GM13976 (cell line): ENCODE data around the gene SEPTIN8.

Experiments
- DNase-seq: peaks from one replicate; pipeline ENCODE4 v3.0.0; 2012; ENCODE audit warnings: low spot score
- in situ Hi-C: fragments of 300-500 bp; cut with MboI; formaldehyde crosslinking; loops from one replicate; pipeline ENCODE4 v1.12.0; 2022; ENCODE audit warnings: low sequenced_read_pairs, mixed read lengths, inconsistent platforms; ENCODE audit not compliant: unreplicated experiment
- TF ChIP-seq, protein P1 (sequence below): IDR thresholded peaks from 2 replicates; pipeline ENCODE4 v1.5.1; 2012; ENCODE audit warnings: borderline replicate concordance, mild to moderate bottlenecking; ENCODE audit not compliant: insufficient read depth; ENCODE audit errors: extremely low read depth, missing control alignments, control extremely low read depth

SEPTIN8 gene

DNA sequence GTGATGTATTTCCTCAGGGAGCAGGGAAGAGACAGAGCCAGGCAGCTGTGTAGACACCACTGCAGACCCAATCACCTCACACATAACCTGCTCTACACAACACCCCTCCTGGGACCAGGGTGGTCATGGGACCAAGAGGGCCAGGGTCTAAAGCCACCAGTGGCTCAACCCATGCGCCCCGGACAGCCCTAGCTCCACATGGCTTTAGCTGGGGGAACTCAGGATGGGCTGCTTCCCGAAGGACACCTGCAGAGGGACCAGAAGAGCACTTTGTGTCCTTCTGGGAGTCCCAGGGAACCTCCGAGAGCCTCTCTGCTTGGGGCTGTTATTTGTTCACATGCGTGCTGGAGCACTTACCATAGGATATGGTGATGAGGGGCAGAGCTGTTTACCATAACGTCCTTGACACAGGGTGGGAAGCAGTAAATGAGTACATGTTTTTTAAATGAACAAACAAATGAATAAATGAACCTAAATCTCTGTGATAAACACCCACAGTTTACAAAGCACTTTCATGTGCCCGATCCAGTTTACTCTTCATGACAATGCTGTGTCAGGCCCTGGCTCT, 12.3 kb downstream of the SEPTIN8 start:
- in situ Hi-C loops, result no loop called here
- DNase-seq, result no peak
- TF ChIP-seq, protein P1, sequence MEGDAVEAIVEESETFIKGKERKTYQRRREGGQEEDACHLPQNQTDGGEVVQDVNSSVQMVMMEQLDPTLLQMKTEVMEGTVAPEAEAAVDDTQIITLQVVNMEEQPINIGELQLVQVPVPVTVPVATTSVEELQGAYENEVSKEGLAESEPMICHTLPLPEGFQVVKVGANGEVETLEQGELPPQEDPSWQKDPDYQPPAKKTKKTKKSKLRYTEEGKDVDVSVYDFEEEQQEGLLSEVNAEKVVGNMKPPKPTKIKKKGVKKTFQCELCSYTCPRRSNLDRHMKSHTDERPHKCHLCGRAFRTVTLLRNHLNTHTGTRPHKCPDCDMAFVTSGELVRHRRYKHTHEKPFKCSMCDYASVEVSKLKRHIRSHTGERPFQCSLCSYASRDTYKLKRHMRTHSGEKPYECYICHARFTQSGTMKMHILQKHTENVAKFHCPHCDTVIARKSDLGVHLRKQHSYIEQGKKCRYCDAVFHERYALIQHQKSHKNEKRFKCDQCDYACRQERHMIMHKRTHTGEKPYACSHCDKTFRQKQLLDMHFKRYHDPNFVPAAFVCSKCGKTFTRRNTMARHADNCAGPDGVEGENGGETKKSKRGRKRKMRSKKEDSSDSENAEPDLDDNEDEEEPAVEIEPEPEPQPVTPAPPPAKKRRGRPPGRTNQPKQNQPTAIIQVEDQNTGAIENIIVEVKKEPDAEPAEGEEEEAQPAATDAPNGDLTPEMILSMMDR, result no peak

DNA sequence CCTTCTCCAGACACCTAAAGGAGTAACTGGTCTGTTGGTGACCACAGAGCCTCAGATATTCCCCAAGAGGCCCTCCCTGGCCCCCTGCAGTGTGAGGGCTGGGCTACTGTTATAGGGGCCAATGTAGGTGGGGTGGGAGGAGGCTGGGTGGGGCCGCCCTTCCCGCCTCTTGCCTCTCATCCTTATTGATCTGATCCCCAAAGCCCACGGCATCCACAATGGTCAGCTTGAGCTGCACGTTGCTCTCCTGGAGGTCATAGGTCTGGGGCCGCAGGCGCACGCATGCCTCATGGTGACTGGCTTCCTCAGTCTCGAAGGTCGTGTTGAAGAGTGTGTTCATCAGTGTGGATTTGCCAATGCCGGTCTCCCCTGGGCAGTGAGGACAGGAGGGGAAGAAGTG, 13.0 kb downstream of the SEPTIN8 start:
- TF ChIP-seq, protein P1, result no peak
- in situ Hi-C loops, result no loop called here
- DNase-seq, result no peak

DNA sequence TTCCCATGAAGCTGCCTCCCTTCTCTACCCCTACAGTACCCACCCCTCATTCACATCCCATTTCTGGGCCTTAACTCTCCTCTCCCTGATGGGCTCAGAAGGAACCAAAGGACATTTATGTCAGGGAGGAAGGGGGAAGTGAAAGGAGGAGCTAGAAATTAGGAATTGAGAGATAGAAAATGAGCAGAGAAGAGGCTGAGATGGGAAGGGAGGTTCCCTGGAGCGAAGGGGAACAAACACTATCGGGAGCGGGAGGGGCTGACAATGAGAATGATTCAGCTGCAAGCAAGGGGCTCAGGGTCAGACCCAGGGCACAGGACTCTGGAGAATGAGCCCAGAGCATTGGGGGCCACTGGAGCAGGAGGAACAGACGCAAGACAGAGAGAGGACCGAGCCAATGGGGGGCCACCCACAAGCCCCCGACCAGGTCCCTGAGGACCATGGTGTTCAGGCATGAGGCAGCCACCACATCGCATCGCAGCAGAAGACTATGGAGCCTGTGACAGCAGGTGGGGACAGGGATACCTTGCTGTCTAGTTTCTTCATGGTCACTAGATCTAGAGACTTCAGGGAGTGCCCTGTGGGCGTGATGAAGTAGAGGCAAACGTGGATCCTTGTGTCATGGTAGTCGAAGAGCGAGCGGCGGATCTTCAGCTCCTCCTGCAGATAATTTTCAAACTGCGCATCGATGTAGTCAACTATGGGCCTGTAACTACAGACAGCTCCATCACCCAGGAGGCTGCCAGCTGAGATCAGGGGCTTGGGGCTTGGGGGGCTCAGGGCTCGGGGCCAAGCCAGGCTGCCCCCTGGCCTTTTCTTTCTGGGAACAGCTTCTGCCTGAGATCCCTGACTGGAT, 13.6 kb downstream of the SEPTIN8 start:
- TF ChIP-seq, protein P1, result no peak
- in situ Hi-C loops, result no loop called here
- DNase-seq, result no peak

DNA sequence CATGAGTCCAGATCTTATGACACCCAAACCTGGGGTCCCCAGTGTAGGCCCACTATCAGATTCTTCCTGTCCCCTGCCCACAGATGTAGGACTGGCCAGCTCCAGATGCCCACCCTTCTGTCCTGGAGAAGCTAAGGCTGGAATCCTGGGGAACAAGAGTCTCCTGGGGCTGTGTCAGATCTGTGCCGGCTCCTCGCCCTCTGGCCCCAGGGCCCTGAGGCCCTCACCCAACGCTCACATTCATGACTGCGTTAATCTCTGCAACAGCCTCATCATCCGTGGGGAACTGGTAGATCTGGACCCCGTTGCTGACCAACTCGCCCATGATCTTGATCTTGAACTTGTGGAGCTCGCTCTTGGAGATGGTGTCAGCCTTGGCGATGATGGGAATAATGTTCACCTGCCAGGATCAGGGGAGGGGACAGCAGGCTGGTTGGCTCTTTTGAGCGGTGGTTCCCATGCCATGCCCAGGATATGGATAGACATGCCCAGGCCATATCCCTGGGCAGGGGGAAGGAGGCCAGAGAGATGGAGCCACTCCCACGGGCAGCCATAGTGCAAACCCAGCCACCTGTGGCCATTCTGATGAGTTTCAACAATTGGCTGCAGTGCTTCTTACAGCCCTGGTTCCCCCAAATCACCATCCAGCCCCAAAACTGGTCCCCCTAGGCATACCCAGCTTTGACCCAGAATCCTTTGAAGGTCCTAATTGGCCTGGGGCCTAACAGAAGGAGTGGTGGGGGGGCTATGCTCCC, 14.6 kb downstream of the SEPTIN8 start:
- DNase-seq, result no peak
- in situ Hi-C loops, result no loop called here
- TF ChIP-seq, protein P1, result no peak

DNA sequence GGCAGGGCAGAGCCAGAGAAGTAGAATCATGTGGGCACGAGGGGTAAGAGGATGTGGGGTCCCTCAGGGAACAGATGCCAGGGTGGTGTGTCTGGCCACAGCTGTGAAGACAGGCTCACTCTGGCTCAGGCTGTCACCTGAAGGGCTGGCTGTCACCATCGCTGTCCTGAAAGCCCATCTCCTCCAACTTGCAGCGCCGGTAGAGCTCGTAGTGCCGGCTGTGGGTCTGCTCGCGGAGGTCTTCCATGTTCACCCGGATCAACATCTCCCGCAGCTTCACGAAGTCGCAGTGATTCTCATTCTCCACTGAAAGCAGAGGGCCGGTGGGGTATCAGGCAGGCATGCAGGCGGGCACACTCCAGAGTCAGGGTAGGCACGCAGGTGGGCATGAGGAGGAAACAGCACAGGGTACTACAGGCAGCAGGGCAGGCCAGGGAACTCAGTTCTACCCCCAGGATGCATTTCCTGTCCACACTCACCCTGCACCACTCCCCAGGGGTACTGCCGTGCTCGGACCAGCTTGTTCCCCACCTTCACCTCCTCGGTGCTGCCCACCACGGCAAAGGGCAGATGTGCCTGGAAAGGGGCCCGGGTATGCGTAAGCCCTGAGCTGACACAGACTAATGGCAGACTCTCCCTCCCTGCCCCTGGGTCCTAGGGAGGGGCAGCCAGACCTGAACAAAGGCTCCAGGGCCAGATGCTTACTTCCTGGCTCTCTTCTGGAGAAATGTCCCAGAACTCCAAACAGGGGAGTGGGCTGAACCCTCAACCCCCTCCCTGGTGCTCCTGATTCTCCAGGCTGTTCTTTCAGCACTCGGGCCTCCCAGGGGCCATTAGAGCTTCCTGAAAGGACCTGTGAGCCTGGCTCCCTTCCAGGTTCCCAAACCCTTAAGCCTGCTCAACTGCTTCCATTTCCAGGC, 15.5 kb downstream of the SEPTIN8 start:
- in situ Hi-C loops, result no loop called here
- no peak for DNase-seq
- TF ChIP-seq, protein P1, result no peak
